K562 (cell line): ENCODE data around the gene NRDE2. TPM values are rescaled to one million over a fixed set of nuclear protein-coding genes. Genes with fewer than 3 reads are reported as not detected.
A peak's percentile ranks its signal among the peaks of the same experiment; 100 is the strongest.

ENCODE experiments used
- ATAC-seq: fragments of 200-7000 bp; cut with Tn5 transposase; 3 replicates; pipeline ENCODE4 v1.9.1; 2020; ENCODE audit warnings: moderate library complexity
- BruUV-seq: library from RNA; stranded (reverse); fragments of 400-500 nt; replicated peaks from 2 replicates; lab custom pipeline; 2021; lab: Mats Ljungman, UMichigan
- CTCF ChIA-PET: fragments of 300-600 bp; formaldehyde crosslinking; extraction: SDS; loops from one replicate; lab custom pipeline; 2021; ENCODE audit warnings: low intra/inter-chr PET ratio; lab: Yijun Ruan, JAX
- POLR2A ChIA-PET: fragments of 300-600, 350-650 bp; sonication (Branson Sonifier 250); formaldehyde crosslinking; extraction: SDS; loops from one replicate; lab custom pipeline; 2021; ENCODE audit warnings: antibody characterized with exemption, inconsistent platforms; lab: Yijun Ruan, JAX
- DNase-seq, 4 experiments: peaks; one replicate each; pipeline versions ENCODE4 v3.0.0 to v3.0.0-alpha.2; 2011 to 2018; ENCODE audit warnings: low spot score in 3 of 4, mixed read lengths in 3 of 4; ENCODE audit errors: extremely low read depth in 1 of 4
- FAIRE-seq: peaks from 2 replicates; lab custom pipeline; 2011; peaks lifted over from hg19 to GRCh38; lab: Jason Lieb, UNC
- H2AFZ ChIP-seq: 2 replicates; pipeline ENCODE4 v1.6.0; 2011; ENCODE audit warnings: low read depth, low read length, control low read depth, inconsistent platforms
- H3K27ac ChIP-seq: fragments of 200-600 bp; 3 replicates; pipeline ENCODE4 v1.8.0; 2011; ENCODE audit warnings: low read depth, mild to moderate bottlenecking, control low read depth, inconsistent platforms, low read length, moderate library complexity, mixed read lengths; ENCODE audit errors: extremely low read depth
- H3K27me3 ChIP-seq, 2 experiments: fragments of 300-600 bp in 1 of 2; 2 replicates in 1 of 2; 3 replicates in 1 of 2; pipeline versions ENCODE4 v1.6.0 to v1.8.0; 2011; ENCODE audit warnings: inconsistent platforms in 2 of 2, low read length in 2 of 2, mild to moderate bottlenecking in 1 of 2, mixed read lengths in 1 of 2, moderate library complexity in 1 of 2; ENCODE audit not compliant: control insufficient read depth in 2 of 2, insufficient read depth in 2 of 2
- H3K36me3 ChIP-seq: fragments of 300-600 bp; 3 replicates; pipeline ENCODE4 v1.8.0; 2011; ENCODE audit warnings: mild to moderate bottlenecking, low read length, inconsistent platforms; ENCODE audit not compliant: control insufficient read depth, insufficient read depth
- H3K4me1 ChIP-seq, 2 experiments: fragments of 200-600 bp in 1 of 2; replicated peaks in 1 of 2; 2 replicates in 1 of 2; 3 replicates in 1 of 2; pipeline versions ENCODE4 v1.5.1 to v1.8.0; 2011; ENCODE audit warnings: inconsistent platforms in 2 of 2, low read length in 2 of 2, mild to moderate bottlenecking in 1 of 2, mixed read lengths in 1 of 2, moderate library complexity in 1 of 2; ENCODE audit not compliant: control insufficient read depth in 2 of 2, insufficient read depth in 2 of 2
- H3K4me2 ChIP-seq: 2 replicates; pipeline ENCODE4 v1.6.1; 2011; ENCODE audit warnings: low read length, control low read depth, inconsistent platforms, mixed read lengths; ENCODE audit not compliant: insufficient read depth
- H3K4me3 ChIP-seq: fragments of 200-600 bp; sonication (generic), shearing (Covaris generic); 2 replicates; pipeline ENCODE4 v1.5.1; 2016; ENCODE audit warnings: control low read depth, inconsistent platforms
- H3K79me2 ChIP-seq: fragments of 200-600 bp; 3 replicates; pipeline ENCODE4 v1.8.0; 2011; ENCODE audit warnings: low read length, inconsistent platforms; ENCODE audit not compliant: control insufficient read depth, insufficient read depth
- H3K9ac ChIP-seq, 2 experiments: 2 replicates each; pipeline versions ENCODE4 v1.6.0 to v1.6.1; 2011; ENCODE audit warnings: low read depth in 2 of 2, low read length in 2 of 2, control low read depth in 1 of 2, inconsistent platforms in 1 of 2, mild to moderate bottlenecking in 1 of 2, mixed read lengths in 1 of 2; ENCODE audit not compliant: insufficient read depth in 1 of 2
- H3K9me1 ChIP-seq: one replicate; pipeline ENCODE4 v1.6.0; 2011; ENCODE audit warnings: inconsistent platforms, mild to moderate bottlenecking, low read length, moderate library complexity; ENCODE audit not compliant: control insufficient read depth, insufficient read depth
- H3K9me3 ChIP-seq: replicated peaks from 2 replicates; pipeline ENCODE4 v1.5.1; 2011; ENCODE audit warnings: low read depth, low read length, inconsistent platforms; ENCODE audit not compliant: control insufficient read depth, insufficient read depth
- H4K20me1 ChIP-seq: replicated peaks from 2 replicates; pipeline ENCODE4 v1.6.1; 2011; ENCODE audit warnings: low read length, inconsistent platforms, mixed read lengths; ENCODE audit not compliant: control insufficient read depth, insufficient read depth
- FOXK1 ChIP-seq: sonication (generic); formaldehyde crosslinking; IDR thresholded peaks from 2 replicates; pipeline ENCODE4 v1.8.0; 2022; ENCODE audit warnings: missing genetic modification reagents, mild to moderate bottlenecking, borderline replicate concordance
- MITF ChIP-seq: IDR thresholded peaks from 2 replicates; pipeline ENCODE4 v1.6.1; 2014; ENCODE audit warnings: antibody characterized with exemption
- NFE2L1 ChIP-seq: fragments of 450-650 bp; IDR thresholded peaks from 2 replicates; pipeline ENCODE4 v1.6.1; 2016; ENCODE audit warnings: missing genetic modification characterization, low read depth, mild to moderate bottlenecking, missing compliant biosample characterization, moderate library complexity, borderline replicate concordance
- POLR2AphosphoS5 ChIP-seq: IDR thresholded peaks from 2 replicates; pipeline ENCODE4 v1.6.1; 2011; ENCODE audit warnings: mild to moderate bottlenecking, low read depth, low read length, moderate library complexity; ENCODE audit not compliant: control insufficient read depth, insufficient read depth
- PRDM10 ChIP-seq: fragments of 450-650 bp; IDR thresholded peaks from 2 replicates; pipeline ENCODE4 v1.6.1; 2018; ENCODE audit not compliant: partially characterized antibody
- ZFPM2 ChIP-seq: fragments of 250-450 bp; sonication (Bioruptor Pico); IDR thresholded peaks from 2 replicates; pipeline ENCODE4 v1.5.1; 2022; ENCODE audit warnings: mild to moderate bottlenecking
- ZNF23 ChIP-seq: fragments of 250-450 bp; sonication (Bioruptor Pico); IDR thresholded peaks from 2 replicates; pipeline ENCODE4 v1.4.0; 2020; ENCODE audit warnings: mild to moderate bottlenecking
- ZNF277 ChIP-seq: fragments of 250-450 bp; sonication (Bioruptor Pico); IDR thresholded peaks from 2 replicates; pipeline ENCODE4 v1.8.0; 2022; ENCODE audit warnings: inconsistent platforms, mild to moderate bottlenecking, moderate library complexity, borderline replicate concordance
- ZNF780A ChIP-seq: fragments of 250-450 bp; sonication (Bioruptor Pico); IDR thresholded peaks from 2 replicates; pipeline ENCODE4 v1.5.0; 2021; ENCODE audit warnings: mild to moderate bottlenecking
- WGBS: fragments of 100-300 bp; shearing (Covaris generic); methylation state at CpG from one replicate; pipeline ENCODE4 v1.1.6; 2016; ENCODE audit warnings: low coverage, mixed read lengths; ENCODE audit not compliant: insufficient coverage; ENCODE audit errors: missing lambda C conversion rate; 5-methylcytosine and 5-hydroxymethylcytosine counted together
- in situ Hi-C: fragments of 300-500 bp; cut with MboI; formaldehyde crosslinking; loops from 4 replicates; pipeline ENCODE4 v1.15.0; 2018; ENCODE audit warnings: inconsistent platforms, mixed read lengths
- intact Hi-C: fragments of 100-400 bp; cut with micrococcal nuclease; formaldehyde crosslinking; loops from 2 replicates; pipeline ENCODE4 v1.14.2; 2022
- polyA plus RNA-seq, 8 experiments: library from polyadenylated mRNA; depleted of rRNA in 4 of 8; stranded (reverse) in 5 of 8; unstranded in 3 of 8; fragments of >200 nt; fragmentation: Nextera tagmentation in 2 of 8; fragmentation: Illumina TruSeq in 1 of 8; extraction: Ambion mirVana in 2 of 8; extraction: Trizol in 1 of 8; gene quantifications; 2 replicates each; pipeline versions ENCODE4 v1.2.1 to v1.2.3, GENCODE V29; 2011 to 2014; ENCODE audit warnings: inconsistent platforms in 1 of 8, missing spikeins in 1 of 8
- total RNA-seq, 7 experiments: library from RNA; depleted of rRNA in 6 of 7; stranded (reverse); fragments of >200 nt in 6 of 7; fragmentation: Illumina TruSeq in 2 of 7; extraction: Trizol in 2 of 7; gene quantifications; 2 replicates each; pipeline versions ENCODE4 v1.2.1 to v1.2.3, GENCODE V29; 2011 to 2021; ENCODE audit warnings: low replicate concordance in 1 of 7

The NRDE2 gene
- total and polyA plus RNA-seq, 9 of the 15 experiments (the other 6 are each of a cell fraction or from before 2014, with no cell fraction given): 3.3 to 15.0 (median 8.4) TPM

- ChIA-PET POLR2A (no interaction called here), CTCF (no interaction called here)
- ATAC-seq (peak; percentile 40; the same call in 2 of the 3 replicates), DNase-seq (no peak), FAIRE-seq (no peak)
- Histone ChIP-seq H3K4me1 (no peaks in the 10 kb centered on the region; a peak in 3 of 5 replicates), H3K27me3 (no peaks in the 10 kb centered on the region), H2AFZ (no peak overlapping the region), H3K4me3 (no peak overlapping the region), H3K9me1 (no peaks in the 10 kb centered on the region), H3K27ac (no peak overlapping the region), H3K36me3 (no peaks in the 10 kb centered on the region), H3K79me2 (no peaks in the 10 kb centered on the region), H4K20me1 (no peaks in the 10 kb centered on the region), H3K9me3 (no peaks in the 10 kb centered on the region), H3K4me2 (no peak overlapping the region), H3K9ac (no peak overlapping the region)
- intact Hi-C loops (no loop called here), in situ Hi-C loops (no loop called here)
- TF ChIP-seq ZFPM2 (CRISPR knock-in tag) (no peak), POLR2AphosphoS5 (no peak), FOXK1 (CRISPR knock-in tag) (no peak), MITF (no peak), NFE2L1 (tag) (no peak), ZNF277 (CRISPR knock-in tag) (no peak), ZNF780A (no peak), PRDM10 (peak; percentile 82), ZNF23 (no peak)
- BruUV-seq: no TSS peak
- 18% methylated on average over 4 of the region's 4 CpGs for WGBS
These were observed 10.6 kb upstream of the NRDE2 start for GRCh38 chr14:90342327-90342726.
